Measurements from ENCODE around the gene LMO1.
A peak's percentile ranks its signal among the peaks of the same experiment; 100 is the strongest.

LMO1 gene

GRCh38 chr11:8225589-8226036 lies 38.1 kb downstream of the LMO1 start:
- peak; percentile 51 for DNase-seq

DNA sequence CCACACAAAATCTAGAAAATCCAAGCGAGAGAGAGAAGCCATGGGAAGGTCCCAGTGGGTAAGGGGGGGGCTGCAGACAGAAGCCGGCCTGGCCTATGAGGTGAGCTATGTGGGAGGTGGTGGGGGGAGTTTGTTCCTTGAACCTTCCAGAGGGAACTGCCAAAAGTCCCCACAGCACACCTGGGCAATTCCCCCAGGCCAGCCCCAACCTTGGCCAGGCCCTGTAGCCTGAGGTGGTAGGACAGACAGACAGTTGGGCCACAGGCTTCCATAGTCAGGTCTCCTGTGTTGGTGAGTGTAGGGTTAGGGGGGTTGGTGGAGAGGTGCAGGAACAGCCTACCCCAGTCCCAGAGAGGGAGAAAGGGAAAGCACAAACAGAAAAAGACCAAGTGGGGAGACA lies 39.0 kb downstream of the LMO1 start:
- no peak for DNase-seq

DNA sequence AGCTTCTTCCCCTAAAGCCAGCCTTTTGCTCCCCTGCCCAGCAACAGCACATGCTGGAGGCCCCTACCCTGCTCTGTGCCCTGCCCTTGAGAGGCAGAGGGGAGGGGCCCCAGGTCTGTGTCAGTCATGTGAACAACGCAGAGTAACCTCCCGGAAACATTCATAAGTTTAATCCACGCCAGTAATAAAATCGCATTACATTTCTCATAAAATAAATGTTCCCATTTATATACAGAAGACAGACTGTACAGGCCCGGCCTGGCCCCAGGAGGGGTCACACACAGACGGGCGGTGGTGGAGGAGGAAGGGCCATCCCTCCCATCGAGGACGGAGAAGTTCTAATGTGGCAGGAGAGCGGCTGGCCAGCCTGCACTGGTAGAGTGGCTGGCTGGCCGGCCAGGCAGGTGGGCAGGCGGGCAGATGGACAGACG lies 39.5 kb downstream of the LMO1 start:
- no peak for DNase-seq

DNA sequence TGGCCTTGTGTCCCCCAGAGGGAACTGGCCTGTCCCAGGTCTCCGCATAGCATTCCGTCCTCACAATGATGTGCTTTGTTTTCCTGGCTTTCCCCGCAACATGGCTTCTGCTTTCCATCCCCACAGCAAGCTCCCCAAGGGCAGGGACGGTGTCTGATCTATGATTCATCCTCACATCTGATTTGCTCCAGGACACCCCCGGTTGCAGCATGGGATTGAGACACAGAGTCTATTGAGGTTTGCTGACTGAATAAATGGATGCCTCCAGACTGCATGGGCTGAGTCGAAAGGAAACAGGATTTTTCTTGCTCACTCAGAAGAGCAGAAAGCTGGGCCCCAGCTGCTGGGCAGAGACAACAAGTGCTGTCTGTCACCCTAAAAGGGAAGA lies 40.2 kb downstream of the LMO1 start:
- peak; percentile 24 for DNase-seq

- no peak for DNase-seq
Observed at GRCh38 chr11:8222820-8223512, 40.7 kb downstream of the LMO1 start.

DNA sequence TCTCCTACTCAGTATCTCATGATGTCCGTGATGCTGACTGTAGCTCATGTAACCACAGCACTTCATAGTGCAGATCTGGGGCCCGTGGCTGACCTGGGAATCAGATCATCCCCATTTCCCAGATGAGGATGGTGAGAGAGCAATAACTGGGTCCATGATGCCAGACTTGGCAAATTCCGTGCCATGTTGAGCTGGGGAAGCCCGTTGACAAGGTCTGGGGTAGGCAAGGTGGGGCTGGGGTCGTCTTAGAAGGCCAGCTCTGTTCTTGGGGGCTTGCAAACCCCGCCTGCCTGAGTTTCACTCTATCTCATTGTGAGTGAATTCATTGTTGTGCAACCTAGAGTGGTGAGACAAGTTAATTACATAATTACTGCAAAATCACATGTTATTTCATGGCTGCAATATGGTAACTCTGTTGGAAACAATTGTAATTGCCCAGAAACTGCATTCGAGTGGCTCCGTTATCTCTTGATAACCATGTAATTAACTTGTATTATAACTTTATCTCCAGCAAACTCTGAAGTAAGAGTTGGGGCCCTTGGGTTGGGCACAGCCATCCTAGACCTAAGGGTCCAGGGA lies 41.7 kb downstream of the LMO1 start:
- no peak for DNase-seq

- peak; percentile 20 for DNase-seq
Observed at GRCh38 chr11:8221046-8221723, 42.5 kb downstream of the LMO1 start.

- DNase-seq, result no peak
Observed at GRCh38 chr11:8220261-8221045, 43.2 kb downstream of the LMO1 start.

DNA sequence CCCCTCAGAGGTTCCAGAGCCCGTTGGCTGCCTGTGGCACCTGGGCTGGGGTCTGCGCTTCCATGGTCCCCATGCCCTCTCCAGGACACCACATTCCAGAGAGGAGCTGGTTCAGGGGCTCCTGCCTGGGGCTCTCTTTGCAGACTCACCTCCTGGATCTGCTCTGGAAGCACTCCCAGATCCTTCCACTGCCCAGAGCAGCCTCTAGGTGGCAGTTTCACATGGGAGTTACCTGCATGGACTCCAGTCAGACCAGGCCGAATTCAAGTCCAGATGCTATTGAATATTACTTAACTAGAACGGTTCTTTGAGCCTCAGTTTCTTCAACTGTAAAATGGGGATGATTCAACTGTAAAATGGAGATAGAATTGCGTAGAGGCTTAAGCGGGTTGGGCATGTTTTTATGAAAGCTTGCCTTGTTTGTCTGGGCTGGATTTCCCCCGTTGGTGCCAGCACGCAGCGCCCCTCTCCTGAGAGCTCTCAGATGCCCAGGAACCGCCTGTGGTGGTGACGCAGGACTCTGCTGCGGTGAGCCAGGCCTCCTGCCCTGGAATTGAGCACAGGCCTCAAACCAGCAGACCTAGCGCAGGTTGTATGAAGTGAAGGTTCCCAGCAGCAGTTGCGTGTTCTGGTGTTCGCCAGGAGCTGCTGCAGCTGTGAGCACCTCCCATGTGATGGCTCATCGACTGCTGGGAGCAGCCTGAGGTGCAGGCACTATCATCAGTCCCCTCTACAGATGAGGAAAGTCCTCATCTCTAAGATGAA lies 44.2 kb downstream of the LMO1 start:
- DNase-seq, result peak; percentile 38

GRCh38 chr11:8218840-8219239 lies 44.8 kb downstream of the LMO1 start:
- DNase-seq, result no peak

DNA sequence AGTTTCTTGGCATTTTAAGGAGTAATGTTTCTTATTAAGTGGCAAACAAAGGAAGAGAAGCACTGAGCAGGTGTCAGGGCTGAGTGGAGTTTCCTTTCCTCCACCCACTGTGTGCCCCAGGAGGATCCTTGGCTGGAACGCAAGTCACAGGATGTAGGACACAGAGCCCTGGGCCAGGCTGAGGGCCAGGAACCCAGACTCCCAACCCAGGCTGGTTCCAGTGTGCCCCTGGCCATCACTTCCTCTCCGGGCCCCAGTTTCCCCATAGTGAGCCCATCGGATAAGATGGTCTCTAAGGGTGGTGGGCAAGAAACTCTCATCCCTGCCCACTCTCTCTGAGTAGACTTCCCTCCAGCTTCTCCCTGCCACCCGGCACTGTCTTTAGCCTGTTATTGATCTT lies 45.3 kb downstream of the LMO1 start:
- DNase-seq, result no peak

GRCh38 chr11:8217926-8218325 lies 45.8 kb downstream of the LMO1 start:
- no peak for DNase-seq

- no peak for DNase-seq
Observed at GRCh38 chr11:8217136-8217535, 46.5 kb downstream of the LMO1 start.

- no peak for DNase-seq
Observed at GRCh38 chr11:8213376-8213775, 50.3 kb downstream of the LMO1 start.

DNA sequence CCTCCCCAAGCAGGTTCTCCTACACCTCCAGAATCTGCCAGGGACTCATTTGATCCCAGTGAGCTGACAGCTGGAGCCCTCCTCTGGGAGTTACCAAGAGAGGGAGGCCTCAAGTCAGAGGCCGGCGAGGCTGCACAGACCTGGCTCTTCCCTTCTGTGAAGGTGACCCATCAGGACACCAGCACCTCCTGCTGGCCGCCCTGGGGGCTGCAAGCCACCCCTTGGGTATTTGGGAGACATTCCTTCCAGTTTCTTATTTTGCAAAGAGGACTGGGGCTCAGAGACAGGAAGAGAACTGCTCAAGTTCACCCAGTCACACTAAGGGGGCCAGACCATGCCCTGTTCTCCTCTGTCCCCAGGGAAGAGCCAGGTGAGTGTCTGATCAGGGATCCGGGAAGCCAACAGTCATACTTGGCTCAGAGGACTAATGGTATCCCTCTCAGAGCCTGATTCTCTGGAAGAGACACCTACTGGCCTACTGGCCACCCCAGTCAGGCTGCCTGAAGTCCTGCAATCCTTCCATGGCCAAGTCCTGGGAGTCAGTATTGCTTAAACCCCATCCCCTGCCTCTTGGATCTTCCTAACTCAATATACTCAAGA lies 54.4 kb downstream of the LMO1 start:
- DNase-seq, result no peak

GRCh38 chr11:8207080-8208000 lies 56.3 kb downstream of the LMO1 start:
- peak; percentile 38 for DNase-seq

DNA sequence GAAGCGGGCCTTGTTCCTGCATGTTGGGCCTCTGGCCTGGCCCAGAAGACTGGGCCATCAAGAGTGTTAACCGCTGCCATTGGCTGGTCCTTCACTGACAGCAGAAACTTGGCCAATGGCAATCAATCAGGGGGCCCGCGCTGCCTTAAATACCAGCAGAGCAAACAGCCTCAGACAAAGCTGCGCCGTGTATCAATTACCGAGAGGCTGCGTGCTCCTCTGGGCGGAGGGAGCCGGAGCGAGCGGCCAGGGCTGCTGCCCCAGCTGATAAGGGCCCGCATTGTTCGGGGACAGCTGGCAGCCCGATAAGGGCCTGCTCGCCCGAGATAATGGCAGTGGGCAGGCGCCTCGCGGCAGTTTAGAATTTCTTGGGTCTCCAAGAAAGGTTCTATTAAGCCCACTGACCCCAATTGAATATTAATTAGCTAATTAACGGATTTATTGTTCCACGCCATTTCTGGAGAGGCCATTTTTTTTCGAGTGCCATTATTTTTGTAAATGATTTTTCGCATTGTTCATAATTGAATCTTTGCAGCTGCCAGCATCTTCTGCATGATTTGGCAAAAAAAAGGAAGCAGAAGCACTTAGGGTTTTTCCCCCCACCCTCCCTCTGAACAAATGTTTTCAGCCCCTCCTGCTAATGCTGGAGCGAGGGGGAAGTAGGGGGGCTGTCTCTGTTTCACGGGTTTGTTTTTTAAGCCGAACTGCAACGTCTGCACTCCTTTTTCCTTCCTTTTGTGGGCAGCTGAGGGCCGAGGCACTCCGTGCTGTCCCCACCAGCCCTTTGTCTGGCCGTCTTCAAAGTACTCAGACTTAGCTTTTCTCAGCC lies 57.2 kb downstream of the LMO1 start:
- DNase-seq, result no peak

GRCh38 chr11:8205566-8205965 lies 58.1 kb downstream of the LMO1 start:
- no peak for DNase-seq

DNA sequence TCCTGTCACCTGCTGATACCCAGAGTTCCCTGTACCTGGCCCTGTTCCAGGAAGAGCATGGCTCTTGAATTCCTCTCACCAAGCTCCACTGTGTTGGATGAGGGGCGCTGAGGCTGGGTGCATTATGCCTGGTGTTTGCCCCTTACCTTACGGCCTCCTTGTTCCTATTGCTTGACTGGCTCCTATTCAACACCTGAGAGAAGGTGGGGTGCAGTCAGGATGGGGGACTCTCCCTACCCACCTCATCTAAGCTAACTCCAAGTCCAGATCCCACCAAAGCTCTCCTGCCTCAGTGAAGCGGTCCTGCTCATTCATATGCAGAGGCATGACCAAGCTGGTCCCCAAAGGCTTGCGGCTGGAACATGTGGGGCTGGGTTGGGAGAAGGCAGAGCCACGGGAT lies 59.1 kb downstream of the LMO1 start:
- no peak for DNase-seq

GRCh38 chr11:8204025-8204424 lies 59.7 kb downstream of the LMO1 start:
- no peak for DNase-seq

Data from fibroblast of skin of abdomen (primary cell).